SW 1271 (cell line): ENCODE measurements around the gene HSPA12B.

Experiments
- DNase-seq, 2 experiments: peaks; one replicate each; lab custom pipeline; 2025; lab: John Stamatoyannopoulos, UW

Gene HSPA12B

GRCh38 chr20:3767110-3767426 is 34.6 kb downstream of the HSPA12B start:
- no peak for DNase-seq

- peak; percentile 97 to 99 for DNase-seq
These were observed 35.2 kb downstream of the HSPA12B start, which contains the start of gene ADISSP for GRCh38 chr20:3767427-3768341. ADISSP (minus strand) TSS chr20:3767753; CDS start chr20:3760100, 7,653 bp downstream.

- peak; percentile 40 to 81 for DNase-seq
These were observed 36.1 kb downstream of the HSPA12B start for GRCh38 chr20:3768342-3769130.

GRCh38 chr20:3771552-3772058 is 39.1 kb downstream of the HSPA12B start:
- no peak for DNase-seq

GRCh38 chr20:3775457-3776108 is 43.1 kb downstream of the HSPA12B start:
- no peak for DNase-seq

GRCh38 chr20:3777381-3777715 is 44.9 kb downstream of the HSPA12B start:
- no peak for DNase-seq

- no peak for DNase-seq
These were observed 45.5 kb downstream of the HSPA12B start for GRCh38 chr20:3777716-3778629.

- no peak for DNase-seq
These were observed 46.5 kb downstream of the HSPA12B start for GRCh38 chr20:3778976-3779375.

- DNase-seq, result peak; percentile 98
These were observed 48.8 kb downstream of the HSPA12B start, which contains the start of gene SPEF1 for GRCh38 chr20:3781153-3781910. SPEF1 (minus strand) TSS chr20:3781448; CDS start chr20:3781287, 161 bp downstream.

- DNase-seq, result no peak
These were observed 50.1 kb downstream of the HSPA12B start for GRCh38 chr20:3782597-3782996.

GRCh38 chr20:3783068-3783489 is 50.6 kb downstream of the HSPA12B start:
- DNase-seq, result no peak

GRCh38 chr20:3783511-3784195 is 51.2 kb downstream of the HSPA12B start:
- no peak for DNase-seq

GRCh38 chr20:3784216-3784853 is 51.9 kb downstream of the HSPA12B start:
- DNase-seq, result no peak

- no peak for DNase-seq
These were observed 52.4 kb downstream of the HSPA12B start for GRCh38 chr20:3784863-3785239.

- no peak for DNase-seq
These were observed 53.0 kb downstream of the HSPA12B start for GRCh38 chr20:3785240-3786125.

GRCh38 chr20:3786126-3786484 is 53.6 kb downstream of the HSPA12B start:
- peak in 1 of 2 experiments; percentile 54 for DNase-seq

GRCh38 chr20:3786665-3787323 is 54.3 kb downstream of the HSPA12B start, which contains the start of gene CENPB:
CENPB (minus strand) TSS chr20:3786740; CDS start chr20:3786483, 257 bp downstream.
- peak; percentile 52 to 84 for DNase-seq
